B cell (primary cell): ENCODE results near the gene CHRM4.

Experiments
- CTCF ChIP-seq: fragments of 200-600 bp; IDR thresholded peaks from one replicate; pipeline ENCODE4 v1.8.0; 2022; ENCODE audit warnings: antibody characterized with exemption, mild to moderate bottlenecking
- EZH2 ChIP-seq: IDR thresholded peaks from 2 replicates; pipeline ENCODE4 v1.6.1; 2012; ENCODE audit warnings: borderline replicate concordance, low read depth, mild to moderate bottlenecking, moderate library complexity, low read length; ENCODE audit not compliant: insufficient read depth, poor library complexity, severe bottlenecking

GRCh38 chr11:46373787-46374740 lies 17.5 kb downstream of the CHRM4 start:
- TF ChIP-seq CTCF, result no peak
- no peak for TF ChIP-seq EZH2
